Measurements from ENCODE around the gene PLD3. TPM values are rescaled to one million over a fixed set of nuclear protein-coding genes. Genes with fewer than 3 reads are reported as not detected.

The PLD3 gene
- total and polyA plus RNA-seq, 2 experiments from 2014 or later = 181 to 490 TPM

DNA sequence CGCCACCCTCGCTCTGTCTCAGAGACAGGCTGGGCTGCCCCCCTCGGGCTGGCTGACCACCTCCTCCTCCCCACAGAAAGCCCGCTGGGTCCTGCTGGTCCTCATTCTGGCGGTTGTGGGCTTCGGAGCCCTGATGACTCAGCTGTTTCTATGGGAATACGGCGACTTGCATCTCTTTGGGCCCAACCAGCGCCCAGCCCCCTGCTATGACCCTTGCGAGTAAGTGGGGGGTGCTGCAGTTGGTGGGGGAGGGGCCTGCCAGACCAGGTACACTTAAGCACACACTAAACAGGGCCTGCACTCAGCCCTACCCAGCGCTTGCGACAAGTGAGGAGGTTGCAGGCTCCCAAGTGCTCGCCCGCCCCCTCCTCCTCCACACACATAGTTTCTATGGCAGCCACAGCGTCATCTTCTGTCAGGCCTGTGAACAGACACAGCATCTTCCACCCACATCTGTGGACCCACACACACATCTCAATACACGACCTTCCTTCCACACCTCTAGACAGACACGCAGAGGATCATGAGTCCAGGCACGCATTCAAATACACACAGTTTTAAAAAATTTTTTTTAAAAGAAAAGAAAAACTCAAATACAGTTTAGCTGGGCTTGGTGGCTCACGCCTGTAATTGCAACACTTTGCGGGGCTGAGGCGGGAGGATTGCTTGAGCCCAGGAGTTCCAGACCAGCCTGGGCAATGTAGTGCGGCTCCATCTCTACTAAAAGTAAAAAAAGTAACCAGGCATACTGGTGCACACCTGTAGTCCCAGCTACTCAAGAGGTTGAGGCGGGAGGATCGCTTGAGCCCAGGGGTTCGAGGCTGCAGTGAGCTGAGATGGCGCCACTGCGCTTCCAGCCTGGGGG is 18.4 kb downstream of the PLD3 start:
- Histone ChIP-seq H3K4me1 (ENCODE audit: insufficient read depth) (peaks cover 20% of the 10 kb centered on the region), H3F3A (replicated peaks; ENCODE audit: low read depth) (no peaks in the 10 kb centered on the region), H3K79me2 (replicated peaks; ENCODE audit: insufficient read depth) (peaks cover 7% of the 10 kb centered on the region; the same call in 1 of the 2 replicates), H3K4me3 (peak overlapping the region; percentile 77), H4K20me1 (replicated peaks; ENCODE audit: insufficient read depth) (peaks cover 6% of the 10 kb centered on the region; the same call in 1 of the 2 replicates), H3K9me2 (ENCODE audit: insufficient read depth) (no peaks in the 10 kb centered on the region), H3K27ac (ENCODE audit: low read depth) (0 out of 2 replicates have a peak overlapping the region, but pooled peaks have one; percentile 53), H3K36me3 (ENCODE audit: insufficient read depth) (no peaks in the 10 kb centered on the region), H2AFZ (0 out of 2 replicates have a peak overlapping the region, but pooled peaks have one; percentile 56), H3K4me2 (peak overlapping the region; percentile 80), H3K27me3 (ENCODE audit: insufficient read depth) (no peaks in the 10 kb centered on the region)
- DNase-seq (ENCODE audit: low spot score) (peak; percentile 81), ATAC-seq (peak; percentile 76)
- peaks cover 18% of the 10 kb centered on the region for H3K4me1 Mint-ChIP-seq
- peak overlapping the region; percentile 90 for H3K27ac Mint-ChIP-seq
- peaks cover 36% of the 10 kb centered on the region for H3K36me3 Mint-ChIP-seq (ENCODE audit: low read depth)
- H3K4me3 Mint-ChIP-seq = peak overlapping the region; percentile 87
- no peaks in the 10 kb centered on the region for H3K9me3 Mint-ChIP-seq
- TF ChIP-seq, protein P1, sequence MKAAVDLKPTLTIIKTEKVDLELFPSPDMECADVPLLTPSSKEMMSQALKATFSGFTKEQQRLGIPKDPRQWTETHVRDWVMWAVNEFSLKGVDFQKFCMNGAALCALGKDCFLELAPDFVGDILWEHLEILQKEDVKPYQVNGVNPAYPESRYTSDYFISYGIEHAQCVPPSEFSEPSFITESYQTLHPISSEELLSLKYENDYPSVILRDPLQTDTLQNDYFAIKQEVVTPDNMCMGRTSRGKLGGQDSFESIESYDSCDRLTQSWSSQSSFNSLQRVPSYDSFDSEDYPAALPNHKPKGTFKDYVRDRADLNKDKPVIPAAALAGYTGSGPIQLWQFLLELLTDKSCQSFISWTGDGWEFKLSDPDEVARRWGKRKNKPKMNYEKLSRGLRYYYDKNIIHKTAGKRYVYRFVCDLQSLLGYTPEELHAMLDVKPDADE (IDR thresholded peaks at IDR 0.05) = no peak
- TF ChIP-seq, protein P2, sequence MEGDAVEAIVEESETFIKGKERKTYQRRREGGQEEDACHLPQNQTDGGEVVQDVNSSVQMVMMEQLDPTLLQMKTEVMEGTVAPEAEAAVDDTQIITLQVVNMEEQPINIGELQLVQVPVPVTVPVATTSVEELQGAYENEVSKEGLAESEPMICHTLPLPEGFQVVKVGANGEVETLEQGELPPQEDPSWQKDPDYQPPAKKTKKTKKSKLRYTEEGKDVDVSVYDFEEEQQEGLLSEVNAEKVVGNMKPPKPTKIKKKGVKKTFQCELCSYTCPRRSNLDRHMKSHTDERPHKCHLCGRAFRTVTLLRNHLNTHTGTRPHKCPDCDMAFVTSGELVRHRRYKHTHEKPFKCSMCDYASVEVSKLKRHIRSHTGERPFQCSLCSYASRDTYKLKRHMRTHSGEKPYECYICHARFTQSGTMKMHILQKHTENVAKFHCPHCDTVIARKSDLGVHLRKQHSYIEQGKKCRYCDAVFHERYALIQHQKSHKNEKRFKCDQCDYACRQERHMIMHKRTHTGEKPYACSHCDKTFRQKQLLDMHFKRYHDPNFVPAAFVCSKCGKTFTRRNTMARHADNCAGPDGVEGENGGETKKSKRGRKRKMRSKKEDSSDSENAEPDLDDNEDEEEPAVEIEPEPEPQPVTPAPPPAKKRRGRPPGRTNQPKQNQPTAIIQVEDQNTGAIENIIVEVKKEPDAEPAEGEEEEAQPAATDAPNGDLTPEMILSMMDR (conservative IDR thresholded peaks at IDR 0.05; ENCODE audit: low read depth in 2 of 2) = peak; percentile 28 to 48
- H3K27me3 Mint-ChIP-seq (ENCODE audit: insufficient read depth, low read depth, poor library complexity) = peaks cover 9% of the 10 kb centered on the region

DNA sequence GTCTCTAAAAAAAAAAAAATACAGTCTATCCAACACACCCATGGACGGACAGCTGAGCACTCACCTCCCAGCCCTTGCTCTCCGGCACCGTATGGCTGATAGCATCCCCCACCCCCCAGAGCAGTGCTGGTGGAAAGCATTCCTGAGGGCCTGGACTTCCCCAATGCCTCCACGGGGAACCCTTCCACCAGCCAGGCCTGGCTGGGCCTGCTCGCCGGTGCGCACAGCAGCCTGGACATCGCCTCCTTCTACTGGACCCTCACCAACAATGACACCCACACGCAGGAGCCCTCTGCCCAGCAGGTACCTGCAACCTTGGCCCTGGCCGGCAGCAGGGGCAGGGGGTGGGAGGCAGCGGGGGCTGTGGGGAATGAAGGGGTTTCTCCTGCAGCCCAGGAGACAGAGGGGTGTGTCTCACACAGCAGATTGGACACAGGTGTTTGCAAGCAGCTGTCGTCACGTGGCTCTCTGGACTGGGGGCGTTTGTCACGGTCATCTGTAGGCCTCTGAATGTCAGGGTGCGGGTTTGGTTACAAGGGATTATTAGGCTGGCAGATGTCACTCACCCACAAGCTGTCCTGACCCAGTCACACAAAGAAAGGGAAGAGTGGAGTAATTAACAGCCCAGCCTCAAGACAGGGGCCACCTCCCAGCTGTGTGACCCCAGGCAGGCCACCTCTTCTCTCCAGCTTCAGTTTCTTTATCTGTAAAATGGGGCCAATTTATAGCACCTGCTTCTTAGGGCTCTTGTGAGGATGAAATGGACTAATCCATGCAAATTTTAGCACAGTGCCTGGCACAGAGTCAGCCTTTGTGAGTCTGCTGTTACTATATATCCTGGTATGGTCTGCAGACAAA is 19.3 kb downstream of the PLD3 start:
- Mint-ChIP-seq H3K4me3 (0 out of 3 replicates have a peak overlapping the region, but pooled peaks have one; percentile 87), H3K27ac (no peak overlapping the region), H3K36me3 (ENCODE audit: low read depth) (peaks cover 44% of the 10 kb centered on the region), H3K4me1 (peaks cover 18% of the 10 kb centered on the region), H3K27me3 (ENCODE audit: insufficient read depth, low read depth, poor library complexity) (peaks cover 6% of the 10 kb centered on the region), H3K9me3 (no peaks in the 10 kb centered on the region)
- Histone ChIP-seq H3K4me1 (ENCODE audit: insufficient read depth) (peaks cover 20% of the 10 kb centered on the region), H3K9me2 (ENCODE audit: insufficient read depth) (no peaks in the 10 kb centered on the region), H3K36me3 (ENCODE audit: insufficient read depth) (no peaks in the 10 kb centered on the region), H4K20me1 (replicated peaks; ENCODE audit: insufficient read depth) (peaks cover 6% of the 10 kb centered on the region; the same call in 1 of the 2 replicates), H3K27me3 (ENCODE audit: insufficient read depth) (no peaks in the 10 kb centered on the region), H3K4me2 (peak overlapping the region; percentile 80; the same call in 1 of the 2 replicates), H3K79me2 (replicated peaks; ENCODE audit: insufficient read depth) (peaks cover 7% of the 10 kb centered on the region; the same call in 1 of the 2 replicates), H2AFZ (no peak overlapping the region), H3F3A (replicated peaks; ENCODE audit: low read depth) (no peaks in the 10 kb centered on the region), H3K27ac (ENCODE audit: low read depth) (0 out of 2 replicates have a peak overlapping the region, but pooled peaks have one; percentile 39), H3K4me3 (peak overlapping the region; percentile 77; the same call in 1 of the 2 replicates)
- no peak for DNase-seq (ENCODE audit: low spot score)
- ATAC-seq = no peak
- TF ChIP-seq EZH2phosphoT487 (IDR thresholded peaks at IDR 0.05; ENCODE audit: unreplicated experiment) (no peak), ZNF331 (CRISPR knock-in tag; IDR thresholded peaks at IDR 0.05; ENCODE audit: low read depth) (no peak), EZH2 (IDR thresholded peaks at IDR 0.05; ENCODE audit: low read depth, unreplicated experiment) (no peak), STAT1 (IDR thresholded peaks at IDR 0.05; ENCODE audit: unreplicated experiment) (no peak), JUNB (IDR thresholded peaks at IDR 0.05; ENCODE audit: unreplicated experiment) (no peak)
- TF ChIP-seq, protein P2 (conservative IDR thresholded peaks at IDR 0.05; ENCODE audit: low read depth in 2 of 2) = no peak
- TF ChIP-seq, protein P3, sequence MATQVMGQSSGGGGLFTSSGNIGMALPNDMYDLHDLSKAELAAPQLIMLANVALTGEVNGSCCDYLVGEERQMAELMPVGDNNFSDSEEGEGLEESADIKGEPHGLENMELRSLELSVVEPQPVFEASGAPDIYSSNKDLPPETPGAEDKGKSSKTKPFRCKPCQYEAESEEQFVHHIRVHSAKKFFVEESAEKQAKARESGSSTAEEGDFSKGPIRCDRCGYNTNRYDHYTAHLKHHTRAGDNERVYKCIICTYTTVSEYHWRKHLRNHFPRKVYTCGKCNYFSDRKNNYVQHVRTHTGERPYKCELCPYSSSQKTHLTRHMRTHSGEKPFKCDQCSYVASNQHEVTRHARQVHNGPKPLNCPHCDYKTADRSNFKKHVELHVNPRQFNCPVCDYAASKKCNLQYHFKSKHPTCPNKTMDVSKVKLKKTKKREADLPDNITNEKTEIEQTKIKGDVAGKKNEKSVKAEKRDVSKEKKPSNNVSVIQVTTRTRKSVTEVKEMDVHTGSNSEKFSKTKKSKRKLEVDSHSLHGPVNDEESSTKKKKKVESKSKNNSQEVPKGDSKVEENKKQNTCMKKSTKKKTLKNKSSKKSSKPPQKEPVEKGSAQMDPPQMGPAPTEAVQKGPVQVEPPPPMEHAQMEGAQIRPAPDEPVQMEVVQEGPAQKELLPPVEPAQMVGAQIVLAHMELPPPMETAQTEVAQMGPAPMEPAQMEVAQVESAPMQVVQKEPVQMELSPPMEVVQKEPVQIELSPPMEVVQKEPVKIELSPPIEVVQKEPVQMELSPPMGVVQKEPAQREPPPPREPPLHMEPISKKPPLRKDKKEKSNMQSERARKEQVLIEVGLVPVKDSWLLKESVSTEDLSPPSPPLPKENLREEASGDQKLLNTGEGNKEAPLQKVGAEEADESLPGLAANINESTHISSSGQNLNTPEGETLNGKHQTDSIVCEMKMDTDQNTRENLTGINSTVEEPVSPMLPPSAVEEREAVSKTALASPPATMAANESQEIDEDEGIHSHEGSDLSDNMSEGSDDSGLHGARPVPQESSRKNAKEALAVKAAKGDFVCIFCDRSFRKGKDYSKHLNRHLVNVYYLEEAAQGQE (IDR thresholded peaks at IDR 0.05; ENCODE audit: unreplicated experiment) = no peak
